AG09309 (cell line): ENCODE data around the gene ASB15.

Experiments
- DNase-seq: peaks from one replicate; pipeline ENCODE4 v3.0.0-alpha.2; 2010; ENCODE audit warnings: low read depth
- H3K4me3 ChIP-seq: 2 replicates; pipeline ENCODE4 v1.5.1; 2011; ENCODE audit warnings: mild to moderate bottlenecking, low read depth, low read length, moderate library complexity; ENCODE audit not compliant: control insufficient read depth
- TF ChIP-seq, protein P1 (sequence below): IDR thresholded peaks from 2 replicates; pipeline ENCODE4 v1.5.1; 2011; ENCODE audit warnings: mild to moderate bottlenecking, low read depth, low read length, inconsistent platforms; ENCODE audit not compliant: insufficient read depth, control insufficient read depth; ENCODE audit errors: missing control alignments

Gene ASB15

GRCh38 chr7:123607423-123607975 lies 5.9 kb downstream of the ASB15 start:
- DNase-seq, result no peak

DNA sequence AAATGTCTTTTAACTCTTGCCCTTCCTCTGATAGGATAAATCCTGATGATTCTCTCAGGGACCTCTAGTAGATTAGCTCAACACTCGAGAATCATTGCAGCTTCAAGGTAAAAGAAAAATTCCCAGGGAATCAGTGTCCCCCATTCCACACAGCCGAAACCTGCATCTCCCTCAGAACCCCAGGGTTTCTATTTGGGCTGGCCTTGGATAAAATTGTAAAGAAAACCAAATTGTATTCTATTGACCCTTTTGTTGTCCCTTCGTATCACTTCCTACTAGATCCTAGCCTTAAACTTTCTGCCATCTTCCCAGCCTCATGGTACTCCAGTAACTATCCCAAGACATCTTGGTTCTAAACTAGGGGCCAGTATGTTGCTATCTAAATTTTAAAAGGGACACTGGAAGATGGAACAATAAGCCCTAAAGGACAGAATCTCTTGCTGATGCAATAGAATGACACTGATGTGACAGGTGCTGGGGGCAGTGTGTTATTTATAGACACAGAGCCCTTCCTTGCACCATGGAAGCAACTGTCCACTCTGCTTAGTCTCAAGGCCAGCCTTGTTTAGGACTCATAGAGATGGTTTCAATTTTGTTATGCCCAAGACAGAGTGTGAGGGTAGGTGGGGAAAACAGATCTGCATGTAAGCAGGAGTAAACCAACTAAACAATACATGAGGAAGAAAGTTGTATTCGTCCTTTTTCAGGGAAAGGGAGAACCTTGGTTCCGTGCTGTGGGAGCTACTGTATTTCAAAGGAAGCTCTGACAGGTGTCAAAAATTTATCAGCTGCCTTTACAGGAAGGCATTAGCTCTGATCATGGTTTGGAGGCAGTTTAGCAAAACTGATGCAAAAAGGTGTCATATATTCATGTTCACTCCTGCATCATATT lies 7.6 kb downstream of the ASB15 start:
- DNase-seq, result no peak
- no peak overlapping the region for H3K4me3 ChIP-seq
- TF ChIP-seq, protein P1, sequence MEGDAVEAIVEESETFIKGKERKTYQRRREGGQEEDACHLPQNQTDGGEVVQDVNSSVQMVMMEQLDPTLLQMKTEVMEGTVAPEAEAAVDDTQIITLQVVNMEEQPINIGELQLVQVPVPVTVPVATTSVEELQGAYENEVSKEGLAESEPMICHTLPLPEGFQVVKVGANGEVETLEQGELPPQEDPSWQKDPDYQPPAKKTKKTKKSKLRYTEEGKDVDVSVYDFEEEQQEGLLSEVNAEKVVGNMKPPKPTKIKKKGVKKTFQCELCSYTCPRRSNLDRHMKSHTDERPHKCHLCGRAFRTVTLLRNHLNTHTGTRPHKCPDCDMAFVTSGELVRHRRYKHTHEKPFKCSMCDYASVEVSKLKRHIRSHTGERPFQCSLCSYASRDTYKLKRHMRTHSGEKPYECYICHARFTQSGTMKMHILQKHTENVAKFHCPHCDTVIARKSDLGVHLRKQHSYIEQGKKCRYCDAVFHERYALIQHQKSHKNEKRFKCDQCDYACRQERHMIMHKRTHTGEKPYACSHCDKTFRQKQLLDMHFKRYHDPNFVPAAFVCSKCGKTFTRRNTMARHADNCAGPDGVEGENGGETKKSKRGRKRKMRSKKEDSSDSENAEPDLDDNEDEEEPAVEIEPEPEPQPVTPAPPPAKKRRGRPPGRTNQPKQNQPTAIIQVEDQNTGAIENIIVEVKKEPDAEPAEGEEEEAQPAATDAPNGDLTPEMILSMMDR, result no peak

More at GRCh38 chr7:123607423-123607975, 5.9 kb downstream of the ASB15 start:
- H3K4me3 ChIP-seq, result no peak overlapping the region
- TF ChIP-seq, protein P1, result no peak

GRCh38 chr7:123609883-123610239 lies 8.2 kb downstream of the ASB15 start:
- DNase-seq, result no peak
- TF ChIP-seq, protein P1, result no peak
- no peak overlapping the region for H3K4me3 ChIP-seq

GRCh38 chr7:123612024-123612423 lies 10.4 kb downstream of the ASB15 start:
- no peak overlapping the region for H3K4me3 ChIP-seq
- TF ChIP-seq, protein P1, result no peak
- no peak for DNase-seq

DNA sequence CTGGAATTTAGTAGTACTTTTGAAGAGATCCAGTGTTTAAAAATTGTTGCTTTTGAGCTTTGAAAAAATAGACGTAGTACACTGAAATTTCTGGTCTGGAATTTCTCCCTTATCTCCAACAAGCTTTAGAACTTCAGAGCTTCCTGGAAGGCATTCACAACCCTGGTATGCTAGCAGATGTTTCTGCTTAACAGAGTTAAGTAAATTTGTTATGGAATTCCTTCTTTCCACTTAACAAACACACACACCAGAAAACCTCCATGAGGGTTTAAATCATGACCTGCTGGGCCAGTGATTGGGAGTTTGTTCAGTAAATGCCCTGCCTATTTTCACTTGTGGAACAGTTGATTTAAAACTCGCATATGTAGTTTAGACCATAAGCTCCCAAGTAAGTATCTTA lies 13.7 kb downstream of the ASB15 start:
- no peak overlapping the region for H3K4me3 ChIP-seq
- TF ChIP-seq, protein P1, result no peak
- DNase-seq, result peak; percentile 51

DNA sequence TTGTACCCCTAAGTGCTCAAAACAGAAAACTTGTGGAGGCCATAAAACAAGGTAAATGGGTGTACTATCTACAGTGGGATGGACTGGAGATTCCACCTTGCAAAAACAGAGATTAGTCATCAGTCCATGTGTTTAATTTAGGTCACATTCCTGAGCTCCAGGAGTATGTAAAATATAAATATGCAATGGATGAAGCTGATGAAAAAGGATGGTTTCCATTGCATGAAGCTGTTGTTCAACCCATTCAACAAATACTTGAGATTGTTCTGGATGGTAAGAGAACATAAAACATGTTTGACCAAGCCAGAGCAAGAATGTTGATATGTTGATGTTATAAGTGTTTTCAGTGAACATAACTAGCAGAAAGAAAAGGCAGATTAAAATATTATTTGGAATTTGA lies 14.6 kb downstream of the ASB15 start:
- no peak for DNase-seq
- TF ChIP-seq, protein P1, result no peak
- H3K4me3 ChIP-seq, result no peak overlapping the region
